NCI-H2081 (cell line): ENCODE data around the gene ARHGAP24.
"Not testable (repeated sequence)": the region's sequence is repeated elsewhere in the genome, so short reads cannot be mapped to it uniquely, and the experiment has no call there.

Source experiments
- DNase-seq, 2 experiments: peaks; one replicate each; lab custom pipeline; 2025; lab: John Stamatoyannopoulos, UW

The ARHGAP24 gene

GRCh38 chr4:85815796-85816459 lies 341.0 kb downstream of the ARHGAP24 start:
- DNase-seq, result no peak

- no peak for DNase-seq
These were observed 343.8 kb downstream of the ARHGAP24 start for GRCh38 chr4:85818700-85819099.

GRCh38 chr4:85820101-85820500 lies 345.2 kb downstream of the ARHGAP24 start:
- DNase-seq, result not testable (repeated sequence)

GRCh38 chr4:85821688-85822455 lies 346.9 kb downstream of the ARHGAP24 start:
- no peak for DNase-seq

GRCh38 chr4:85823295-85823694 lies 348.3 kb downstream of the ARHGAP24 start:
- peak; percentile 44 to 65 for DNase-seq

- DNase-seq, result no peak
These were observed 349.4 kb downstream of the ARHGAP24 start for GRCh38 chr4:85824166-85824945.

- DNase-seq, result peak in 1 of 2 experiments; percentile 20
These were observed 351.2 kb downstream of the ARHGAP24 start for GRCh38 chr4:85826060-85826678.

GRCh38 chr4:85828027-85828890 lies 353.3 kb downstream of the ARHGAP24 start:
- peak in 1 of 2 experiments; percentile 12 for DNase-seq

- no peak for DNase-seq
These were observed 354.5 kb downstream of the ARHGAP24 start for GRCh38 chr4:85829276-85830051.

- DNase-seq, result no peak
These were observed 356.7 kb downstream of the ARHGAP24 start for GRCh38 chr4:85831647-85832046.

- no peak for DNase-seq
These were observed 358.4 kb downstream of the ARHGAP24 start for GRCh38 chr4:85833302-85833701.

GRCh38 chr4:85834934-85835333 lies 360.0 kb downstream of the ARHGAP24 start:
- DNase-seq, result no peak

- DNase-seq, result no peak
These were observed 361.9 kb downstream of the ARHGAP24 start for GRCh38 chr4:85836588-85837438.

- DNase-seq, result no peak
These were observed 362.4 kb downstream of the ARHGAP24 start for GRCh38 chr4:85837439-85837733.

- DNase-seq, result not testable (repeated sequence)
These were observed 365.1 kb downstream of the ARHGAP24 start for GRCh38 chr4:85839981-85840451.

GRCh38 chr4:85842540-85842939 lies 367.6 kb downstream of the ARHGAP24 start:
- DNase-seq, result peak in 1 of 2 experiments; percentile 54

GRCh38 chr4:85853740-85854139 lies 378.8 kb downstream of the ARHGAP24 start:
- DNase-seq, result not testable (repeated sequence)

GRCh38 chr4:85854546-85854945 lies 379.6 kb downstream of the ARHGAP24 start:
- no peak for DNase-seq

- no peak for DNase-seq
These were observed 385.3 kb downstream of the ARHGAP24 start for GRCh38 chr4:85860066-85860740.
